ENCODE measurements around the gene PNPLA6. TPM values are rescaled to one million over a fixed set of nuclear protein-coding genes. Genes with fewer than 3 reads are reported as not detected.

The PNPLA6 gene
- total RNA-seq, 1 donor from 2014 or later, result 140 TPM

DNA sequence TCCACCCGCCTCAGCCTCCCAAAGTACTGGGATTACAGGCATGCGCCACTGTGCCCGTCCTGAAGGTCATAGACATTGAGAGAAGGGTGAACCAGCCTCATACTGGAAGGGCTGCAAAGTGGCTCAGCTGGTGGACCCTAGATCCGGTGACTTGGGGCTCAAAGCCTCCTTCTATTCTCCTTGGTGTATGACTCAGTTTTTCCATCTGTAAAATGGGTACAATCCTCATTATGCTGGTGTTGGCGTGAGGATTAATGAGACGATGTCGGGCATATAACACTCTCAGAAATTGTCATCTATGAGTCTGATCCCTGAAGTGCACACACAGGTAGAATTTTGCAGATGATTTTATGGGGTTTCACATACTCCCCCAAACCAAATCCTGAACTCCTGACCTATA lies 54.3 kb downstream of the PNPLA6 start:
- TF ChIP-seq, protein P1, sequence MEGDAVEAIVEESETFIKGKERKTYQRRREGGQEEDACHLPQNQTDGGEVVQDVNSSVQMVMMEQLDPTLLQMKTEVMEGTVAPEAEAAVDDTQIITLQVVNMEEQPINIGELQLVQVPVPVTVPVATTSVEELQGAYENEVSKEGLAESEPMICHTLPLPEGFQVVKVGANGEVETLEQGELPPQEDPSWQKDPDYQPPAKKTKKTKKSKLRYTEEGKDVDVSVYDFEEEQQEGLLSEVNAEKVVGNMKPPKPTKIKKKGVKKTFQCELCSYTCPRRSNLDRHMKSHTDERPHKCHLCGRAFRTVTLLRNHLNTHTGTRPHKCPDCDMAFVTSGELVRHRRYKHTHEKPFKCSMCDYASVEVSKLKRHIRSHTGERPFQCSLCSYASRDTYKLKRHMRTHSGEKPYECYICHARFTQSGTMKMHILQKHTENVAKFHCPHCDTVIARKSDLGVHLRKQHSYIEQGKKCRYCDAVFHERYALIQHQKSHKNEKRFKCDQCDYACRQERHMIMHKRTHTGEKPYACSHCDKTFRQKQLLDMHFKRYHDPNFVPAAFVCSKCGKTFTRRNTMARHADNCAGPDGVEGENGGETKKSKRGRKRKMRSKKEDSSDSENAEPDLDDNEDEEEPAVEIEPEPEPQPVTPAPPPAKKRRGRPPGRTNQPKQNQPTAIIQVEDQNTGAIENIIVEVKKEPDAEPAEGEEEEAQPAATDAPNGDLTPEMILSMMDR (IDR thresholded peaks at IDR 0.05; ENCODE audit: unreplicated experiment), result no peak
- Mint-ChIP-seq H3K36me3 (ENCODE audit: insufficient read depth) (no peaks in the 10 kb centered on the region), H3K27me3 (peaks cover 9% of the 10 kb centered on the region), H3K4me3 (ENCODE audit: low read depth) (no peak overlapping the region), H3K4me1 (ENCODE audit: low read depth) (peaks cover 5% of the 10 kb centered on the region), H3K27ac (no peak overlapping the region), H3K9me3 (ENCODE audit: low read depth) (no peaks in the 10 kb centered on the region)
- DNase-seq (ENCODE audit: low spot score, unreplicated experiment), result no peak

DNA sequence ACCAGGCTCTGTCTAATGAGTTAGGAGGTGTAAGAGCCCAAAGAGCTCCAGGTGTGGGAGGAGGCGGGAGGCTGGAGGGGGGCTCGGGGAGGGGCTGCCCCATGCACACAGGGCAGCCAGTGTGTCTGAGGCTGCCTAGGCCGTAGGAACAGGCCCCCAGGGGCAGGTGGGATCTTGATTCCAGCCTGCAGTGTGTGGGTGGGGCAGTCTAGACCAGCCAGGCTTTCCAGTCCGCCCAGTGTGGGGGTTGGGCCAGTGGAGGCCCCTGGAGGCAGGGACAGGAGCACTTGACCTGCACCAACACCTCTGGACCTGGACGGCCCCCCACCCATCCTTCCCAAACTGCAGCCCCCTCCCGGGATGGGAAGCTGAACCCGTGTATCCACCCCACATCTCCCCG lies 54.7 kb downstream of the PNPLA6 start:
- DNase-seq (ENCODE audit: low spot score, unreplicated experiment), result no peak
- TF ChIP-seq, protein P1 (IDR thresholded peaks at IDR 0.05; ENCODE audit: unreplicated experiment), result no peak
- peaks cover 6% of the 10 kb centered on the region for H3K27me3 Mint-ChIP-seq
- no peaks in the 10 kb centered on the region for H3K9me3 Mint-ChIP-seq (ENCODE audit: low read depth)
- no peak overlapping the region for H3K4me3 Mint-ChIP-seq (ENCODE audit: low read depth)
- H3K27ac Mint-ChIP-seq, result no peak overlapping the region
- H3K36me3 Mint-ChIP-seq (ENCODE audit: insufficient read depth), result no peaks in the 10 kb centered on the region
- peaks cover 7% of the 10 kb centered on the region for H3K4me1 Mint-ChIP-seq (ENCODE audit: low read depth)

DNA sequence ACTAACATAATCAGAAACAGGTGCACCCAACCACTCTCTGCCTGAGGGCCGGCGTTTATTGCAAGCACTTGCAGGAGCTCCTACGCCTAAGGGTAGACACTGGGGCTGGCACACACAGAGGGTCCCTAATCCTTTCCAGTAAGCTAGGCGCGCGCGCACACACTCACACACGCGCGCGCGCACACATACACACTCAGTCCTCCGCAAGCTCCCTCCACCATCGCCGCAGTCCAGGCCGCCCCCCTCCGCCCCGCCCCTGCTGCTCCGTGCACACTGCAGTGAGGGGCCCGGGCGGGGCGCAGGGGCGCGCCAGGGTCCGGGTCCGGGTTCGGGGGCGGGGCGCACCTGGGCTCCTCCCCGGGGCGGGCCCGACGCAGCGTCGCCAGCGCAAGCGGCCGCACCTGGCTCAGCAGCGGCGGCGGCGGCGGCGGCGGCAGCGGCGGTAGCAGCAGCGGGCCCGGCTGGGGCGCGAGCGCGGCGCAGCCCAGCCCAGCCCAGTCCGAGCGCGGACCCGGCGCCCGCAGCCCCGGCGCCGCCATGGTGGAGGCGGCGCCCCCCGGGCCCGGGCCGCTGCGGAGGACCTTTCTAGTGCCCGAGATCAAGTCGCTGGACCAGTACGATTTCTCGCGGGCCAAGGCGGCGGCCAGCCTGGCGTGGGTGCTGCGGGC lies 60.1 kb downstream of the PNPLA6 start, which contains the start of gene CAMSAP3:
TSS of gene CAMSAP3 (plus strand) at position 398 of the 668 bp plus-strand sequence. CDS start at position 538, 140 bp downstream.
- peak within 1 kb of the TSS; percentile 37 for H3K27ac Mint-ChIP-seq
- peak; percentile 90 for DNase-seq (ENCODE audit: low spot score, unreplicated experiment)
- TF ChIP-seq, protein P1 (IDR thresholded peaks at IDR 0.05; ENCODE audit: unreplicated experiment), result no peak
- no peaks in the 10 kb centered on the region for H3K9me3 Mint-ChIP-seq (ENCODE audit: low read depth)
- peak within 1 kb of the TSS; percentile 82 for H3K4me3 Mint-ChIP-seq (ENCODE audit: low read depth)
- H3K4me1 Mint-ChIP-seq (ENCODE audit: low read depth), result peaks cover 21% of the 10 kb centered on the region
- peaks cover 11% of the 10 kb centered on the region for H3K36me3 Mint-ChIP-seq (ENCODE audit: insufficient read depth)
- H3K27me3 Mint-ChIP-seq, result no peaks in the 10 kb centered on the region

DNA sequence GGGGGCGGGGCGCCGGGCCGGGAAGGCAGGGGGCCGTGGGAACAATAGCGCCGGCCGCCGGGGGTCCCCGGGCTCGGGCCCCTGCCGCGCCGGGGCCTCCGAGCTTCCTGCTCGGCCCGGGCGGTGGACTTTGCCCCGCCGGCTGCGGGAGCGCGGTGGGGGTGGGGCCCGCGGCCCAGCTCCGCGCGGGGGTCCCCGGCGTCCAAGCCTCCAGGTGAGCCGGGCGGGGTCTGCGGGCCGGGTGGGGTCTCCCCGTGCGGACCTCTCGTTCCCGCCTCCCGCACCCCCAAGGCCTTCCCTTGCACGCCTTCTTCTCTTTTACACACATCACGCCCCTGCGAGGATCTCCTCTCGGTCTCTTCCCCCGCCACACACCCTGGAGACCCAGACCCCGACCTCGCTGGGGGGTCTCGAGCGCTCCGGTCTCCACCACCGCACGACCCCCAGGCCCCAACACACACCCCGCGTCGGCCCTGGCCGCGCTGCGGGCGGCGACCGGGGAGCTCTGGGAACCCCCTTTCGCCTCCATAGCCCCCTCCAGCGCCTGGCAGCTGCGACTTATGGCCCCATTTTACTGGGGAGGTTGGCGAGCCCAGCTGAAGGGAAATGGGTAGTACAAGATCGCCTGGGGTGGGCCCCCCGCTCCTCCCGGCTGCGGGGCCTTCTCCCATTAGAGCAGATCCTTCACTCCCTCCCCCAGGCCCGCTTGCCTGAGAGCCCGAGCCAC lies 60.9 kb downstream of the PNPLA6 start:
- H3K27me3 Mint-ChIP-seq, result no peaks in the 10 kb centered on the region
- peak overlapping the region; percentile 82 for H3K4me3 Mint-ChIP-seq (ENCODE audit: low read depth)
- TF ChIP-seq, protein P1 (IDR thresholded peaks at IDR 0.05; ENCODE audit: unreplicated experiment), result no peak
- no peak overlapping the region for H3K27ac Mint-ChIP-seq
- H3K4me1 Mint-ChIP-seq (ENCODE audit: low read depth), result peaks cover 21% of the 10 kb centered on the region
- DNase-seq (ENCODE audit: low spot score, unreplicated experiment), result no peak
- no peaks in the 10 kb centered on the region for H3K9me3 Mint-ChIP-seq (ENCODE audit: low read depth)
- H3K36me3 Mint-ChIP-seq (ENCODE audit: insufficient read depth), result peaks cover 11% of the 10 kb centered on the region

DNA sequence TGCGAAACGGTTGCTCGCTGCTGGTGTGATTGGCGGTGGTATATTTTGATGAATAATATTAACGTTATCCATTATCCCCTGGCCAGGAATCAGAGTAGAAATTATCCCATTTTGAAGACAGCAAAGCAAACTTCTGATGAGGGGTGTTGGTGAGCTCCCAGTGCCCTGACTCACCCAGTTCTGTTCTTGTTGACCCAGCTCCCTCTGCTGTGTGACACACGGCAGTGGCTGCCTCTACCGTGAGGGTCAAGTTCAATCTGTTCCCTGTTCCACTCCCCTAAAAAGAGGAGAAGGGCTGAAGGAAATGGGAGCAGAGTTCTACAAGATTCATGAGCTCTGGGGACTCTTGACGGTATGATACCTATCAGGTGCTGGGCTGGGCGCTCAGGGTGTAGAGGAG lies 62.2 kb downstream of the PNPLA6 start:
- H3K4me3 Mint-ChIP-seq (ENCODE audit: low read depth), result peak overlapping the region; percentile 82
- H3K4me1 Mint-ChIP-seq (ENCODE audit: low read depth), result peaks cover 21% of the 10 kb centered on the region
- no peaks in the 10 kb centered on the region for H3K9me3 Mint-ChIP-seq (ENCODE audit: low read depth)
- TF ChIP-seq, protein P1 (IDR thresholded peaks at IDR 0.05; ENCODE audit: unreplicated experiment), result no peak
- H3K27me3 Mint-ChIP-seq, result no peaks in the 10 kb centered on the region
- H3K36me3 Mint-ChIP-seq (ENCODE audit: insufficient read depth), result peaks cover 11% of the 10 kb centered on the region
- DNase-seq (ENCODE audit: low spot score, unreplicated experiment), result no peak
- H3K27ac Mint-ChIP-seq, result peak overlapping the region; percentile 33

Data from progenitor cell of endocrine pancreas (in vitro differentiated cells).